ENCODE data around the gene NEU1. TPM values are rescaled to one million over a fixed set of nuclear protein-coding genes. Genes with fewer than 3 reads are reported as not detected.
A peak's percentile ranks its signal among the peaks of the same experiment; 100 is the strongest.
"Not testable (repeated sequence)": the region's sequence is repeated elsewhere in the genome, so short reads cannot be mapped to it uniquely, and the experiment has no call there.

NEU1 gene
- total and polyA plus RNA-seq, 4 donors = 53.2 to 82.5 (median 70.5) TPM

DNA sequence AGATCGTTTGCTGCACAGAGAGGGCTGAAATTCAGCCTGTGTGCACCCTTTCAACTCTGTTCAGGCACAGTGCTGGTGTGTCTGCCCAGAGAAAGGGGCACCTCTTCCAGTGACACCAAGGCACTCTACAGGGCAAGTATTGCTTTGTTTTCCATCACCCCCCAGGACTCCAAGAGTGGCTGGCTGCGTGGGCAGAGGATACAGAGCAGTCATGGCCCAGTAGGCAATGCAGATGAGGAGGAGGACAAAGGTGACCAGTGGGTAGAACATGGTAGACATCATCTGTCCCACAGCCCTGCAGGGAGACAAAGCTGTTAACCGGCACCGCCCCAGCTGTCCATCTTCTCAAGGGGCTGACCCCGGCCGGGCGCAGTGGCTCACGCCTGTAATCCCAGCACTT lies 6.7 kb upstream of the NEU1 start:
- no peak overlapping the region for H3K4me3 ChIP-seq
- ATAC-seq (ENCODE audit: insufficient read depth, low FRiP score) (no peak), DNase-seq (no peak)
- WGBS, 2 donors = 80 to 84% methylated on average over 6 to 8 of the region's 8 CpGs
- H3K4me1 ChIP-seq (ENCODE audit: control insufficient read depth in 5 of 5, insufficient read depth in 5 of 5, low read length in 5 of 5) = no peaks in the 10 kb centered on the region
- H3K9me3 ChIP-seq (ENCODE audit: control insufficient read depth in 4 of 4, insufficient read depth in 3 of 4, low read length in 3 of 4) = no peaks in the 10 kb centered on the region
- H3K9ac ChIP-seq (ENCODE audit: insufficient read depth in 1 of 2, low read length in 2 of 2) = no peak overlapping the region
- no peaks in the 10 kb centered on the region for H3K27me3 ChIP-seq (ENCODE audit: control insufficient read depth in 3 of 3, insufficient read depth in 3 of 3, low read length in 2 of 3)
- no peak overlapping the region for H3K27ac ChIP-seq (ENCODE audit: low read depth in 1 of 2, low read length in 1 of 2)
- TF ChIP-seq, protein P1, sequence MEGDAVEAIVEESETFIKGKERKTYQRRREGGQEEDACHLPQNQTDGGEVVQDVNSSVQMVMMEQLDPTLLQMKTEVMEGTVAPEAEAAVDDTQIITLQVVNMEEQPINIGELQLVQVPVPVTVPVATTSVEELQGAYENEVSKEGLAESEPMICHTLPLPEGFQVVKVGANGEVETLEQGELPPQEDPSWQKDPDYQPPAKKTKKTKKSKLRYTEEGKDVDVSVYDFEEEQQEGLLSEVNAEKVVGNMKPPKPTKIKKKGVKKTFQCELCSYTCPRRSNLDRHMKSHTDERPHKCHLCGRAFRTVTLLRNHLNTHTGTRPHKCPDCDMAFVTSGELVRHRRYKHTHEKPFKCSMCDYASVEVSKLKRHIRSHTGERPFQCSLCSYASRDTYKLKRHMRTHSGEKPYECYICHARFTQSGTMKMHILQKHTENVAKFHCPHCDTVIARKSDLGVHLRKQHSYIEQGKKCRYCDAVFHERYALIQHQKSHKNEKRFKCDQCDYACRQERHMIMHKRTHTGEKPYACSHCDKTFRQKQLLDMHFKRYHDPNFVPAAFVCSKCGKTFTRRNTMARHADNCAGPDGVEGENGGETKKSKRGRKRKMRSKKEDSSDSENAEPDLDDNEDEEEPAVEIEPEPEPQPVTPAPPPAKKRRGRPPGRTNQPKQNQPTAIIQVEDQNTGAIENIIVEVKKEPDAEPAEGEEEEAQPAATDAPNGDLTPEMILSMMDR (IDR thresholded peaks at IDR 0.05; ENCODE audit: control extremely low read depth, extremely low read depth) = no peak
- H3K36me3 ChIP-seq (ENCODE audit: control insufficient read depth in 4 of 4, insufficient read depth in 4 of 4, low read length in 4 of 4) = no peaks in the 10 kb centered on the region

DNA sequence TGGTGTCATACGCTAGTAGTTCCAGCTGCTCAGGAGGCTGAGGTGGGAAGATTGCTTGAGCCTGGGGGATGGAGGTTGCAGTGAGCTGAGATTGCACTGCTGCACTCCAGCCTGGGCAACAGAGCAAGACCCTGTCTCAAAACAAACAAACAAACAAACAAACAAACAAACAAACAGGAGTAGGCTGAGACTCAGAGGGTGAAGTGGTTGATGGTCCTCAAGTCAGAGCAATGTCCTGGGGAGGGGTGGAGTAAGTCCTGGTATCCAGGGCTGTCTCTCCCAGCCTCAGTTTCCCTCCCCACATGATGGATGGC lies 6.0 kb upstream of the NEU1 start:
- H3K4me1 ChIP-seq (ENCODE audit: control insufficient read depth in 5 of 5, insufficient read depth in 5 of 5, low read length in 5 of 5); H3K9ac ChIP-seq (ENCODE audit: insufficient read depth in 1 of 2, low read length in 2 of 2); H3K4me3 ChIP-seq; H3K27me3 ChIP-seq (ENCODE audit: control insufficient read depth in 3 of 3, insufficient read depth in 3 of 3, low read length in 2 of 3); H3K27ac ChIP-seq (ENCODE audit: low read depth in 1 of 2, low read length in 1 of 2); H3K36me3 ChIP-seq (ENCODE audit: control insufficient read depth in 4 of 4, insufficient read depth in 4 of 4, low read length in 4 of 4); DNase-seq; H3K9me3 ChIP-seq (ENCODE audit: control insufficient read depth in 4 of 4, insufficient read depth in 3 of 4, low read length in 3 of 4); ATAC-seq (ENCODE audit: insufficient read depth, low FRiP score): not testable (repeated sequence)
- WGBS, 2 donors = 82 to 98% methylated on average over 1 of the region's 1 CpG

DNA sequence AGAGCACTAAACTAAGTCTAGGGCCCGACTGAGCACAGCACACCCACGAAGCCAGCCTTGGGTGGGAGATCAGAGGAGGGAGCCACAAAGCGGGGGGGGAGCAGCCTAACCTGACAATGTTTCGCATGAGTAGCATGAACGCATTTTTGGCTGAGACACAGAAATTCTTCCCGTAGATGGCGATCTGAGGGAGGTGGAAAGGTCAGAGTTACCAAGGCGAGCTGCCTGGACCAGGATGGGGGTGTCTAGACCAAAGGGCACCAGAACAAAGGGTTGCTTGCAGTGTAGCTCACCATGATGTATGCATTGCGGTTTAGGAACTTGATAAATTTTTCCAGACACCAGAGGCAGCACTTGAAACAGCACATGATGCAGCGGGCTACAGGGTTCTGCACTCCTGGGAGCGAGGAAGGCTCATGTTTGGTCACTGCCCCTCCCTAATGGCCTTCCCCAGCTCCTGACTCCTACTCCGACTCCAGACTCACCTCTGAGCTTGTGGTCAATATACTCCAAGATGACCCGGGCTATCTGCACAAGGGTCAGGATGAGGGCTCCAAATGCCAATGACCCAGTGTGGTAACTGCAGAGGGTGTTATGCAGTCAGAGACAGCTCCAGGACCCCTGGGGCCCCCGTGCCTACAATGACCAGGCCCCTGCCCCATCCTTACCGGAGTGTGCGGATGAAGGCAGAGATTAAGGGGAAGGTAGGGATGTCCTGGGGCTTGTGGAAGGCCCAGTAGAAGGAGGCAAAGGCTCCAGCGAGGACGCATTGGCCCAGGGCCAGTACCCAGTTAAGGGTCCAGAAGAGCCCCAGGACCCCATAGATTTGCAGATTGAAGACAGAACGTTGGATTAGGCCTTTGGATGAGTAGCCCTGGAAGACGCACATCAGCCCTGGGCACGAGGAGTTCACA lies 2.8 kb upstream of the NEU1 start:
- no peak overlapping the region for H3K9ac ChIP-seq (ENCODE audit: insufficient read depth in 1 of 2, low read length in 2 of 2)
- no peak overlapping the region for H3K4me3 ChIP-seq
- WGBS, 2 donors = 89 to 91% methylated on average over 21 of the region's 21 CpGs
- ATAC-seq (ENCODE audit: insufficient read depth, low FRiP score) (no peak), DNase-seq (no peak)
- peaks cover 0 to 1% (median 0%) of the 10 kb centered on the region in 4 donors for H3K36me3 ChIP-seq (ENCODE audit: control insufficient read depth in 4 of 4, insufficient read depth in 4 of 4, low read length in 4 of 4)
- TF ChIP-seq, protein P1 (IDR thresholded peaks at IDR 0.05; ENCODE audit: control extremely low read depth, extremely low read depth) = no peak
- no peaks in the 10 kb centered on the region for H3K27me3 ChIP-seq (ENCODE audit: control insufficient read depth in 3 of 3, insufficient read depth in 3 of 3, low read length in 2 of 3)
- H3K4me1 ChIP-seq (ENCODE audit: control insufficient read depth in 5 of 5, insufficient read depth in 5 of 5, low read length in 5 of 5) = peaks cover 0 to 17% (median 5%) of the 10 kb centered on the region in 5 donors
- no peak overlapping the region for H3K27ac ChIP-seq (ENCODE audit: low read depth in 1 of 2, low read length in 1 of 2)
- no peaks in the 10 kb centered on the region for H3K9me3 ChIP-seq (ENCODE audit: control insufficient read depth in 4 of 4, insufficient read depth in 3 of 4, low read length in 3 of 4)

DNA sequence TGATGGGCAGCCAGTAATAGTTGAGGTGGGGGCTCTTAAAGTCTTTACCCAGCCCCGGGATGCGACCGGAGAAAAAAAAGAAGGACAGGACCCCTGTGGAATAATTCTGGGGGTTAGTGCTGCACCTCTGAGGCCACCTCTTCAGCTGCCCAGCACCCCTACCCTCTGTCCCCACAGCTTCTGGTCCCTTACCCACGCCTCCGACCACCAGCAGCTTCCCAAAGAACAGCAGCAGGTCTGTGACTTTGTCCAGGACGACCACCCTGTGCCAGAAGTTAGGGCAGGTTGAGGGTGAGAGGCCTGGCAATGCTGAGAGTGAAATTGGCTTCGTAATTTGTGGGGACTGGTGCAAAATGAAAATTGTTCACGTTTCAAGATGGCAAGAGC lies 2.2 kb upstream of the NEU1 start:
- Histone ChIP-seq H3K27me3 (ENCODE audit: control insufficient read depth in 3 of 3, insufficient read depth in 3 of 3, low read length in 2 of 3) (no peaks in the 10 kb centered on the region), H3K4me1 (ENCODE audit: control insufficient read depth in 5 of 5, insufficient read depth in 5 of 5, low read length in 5 of 5) (peaks cover 0 to 17% (median 5%) of the 10 kb centered on the region in 5 donors), H3K9me3 (ENCODE audit: control insufficient read depth in 4 of 4, insufficient read depth in 3 of 4, low read length in 3 of 4) (no peaks in the 10 kb centered on the region), H3K4me3 (no peak overlapping the region), H3K27ac (ENCODE audit: low read depth in 1 of 2, low read length in 1 of 2) (no peak overlapping the region), H3K36me3 (ENCODE audit: control insufficient read depth in 4 of 4, insufficient read depth in 4 of 4, low read length in 4 of 4) (peaks cover 0 to 6% (median 3%) of the 10 kb centered on the region in 4 donors), H3K9ac (ENCODE audit: insufficient read depth in 1 of 2, low read length in 2 of 2) (no peak overlapping the region)
- ATAC-seq (ENCODE audit: insufficient read depth, low FRiP score) = no peak
- DNase-seq = no peak
- TF ChIP-seq, protein P1 (IDR thresholded peaks at IDR 0.05; ENCODE audit: control extremely low read depth, extremely low read depth) = no peak
- WGBS, 2 donors = 89 to 96% methylated on average over 8 of the region's 8 CpGs

DNA sequence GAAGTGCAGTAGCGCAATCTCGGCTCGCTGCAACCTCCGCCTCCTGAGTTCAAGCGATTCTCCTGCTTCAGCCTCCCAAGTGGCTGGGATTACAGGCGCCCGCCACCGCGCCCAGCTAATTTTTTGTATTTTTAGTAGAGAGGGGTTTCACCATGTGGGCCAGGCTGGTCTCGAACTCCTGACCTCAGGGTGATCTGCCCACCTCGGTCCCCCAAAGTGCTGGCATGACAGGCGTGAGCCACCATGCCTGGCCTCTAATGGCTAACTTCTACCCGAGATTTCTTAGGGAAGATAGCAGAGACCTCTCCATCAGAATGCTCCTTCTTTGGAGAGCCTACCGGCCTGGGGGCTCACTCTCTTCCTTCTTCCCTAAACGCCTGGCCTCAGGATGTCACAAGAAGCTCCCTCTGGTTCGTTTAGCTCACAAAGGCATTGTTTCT lies 1.5 kb upstream of the NEU1 start:
- Histone ChIP-seq H3K4me1 (ENCODE audit: control insufficient read depth in 5 of 5, insufficient read depth in 5 of 5, low read length in 5 of 5) (peaks cover 0 to 17% (median 5%) of the 10 kb centered on the region in 5 donors), H3K27ac (ENCODE audit: low read depth in 1 of 2, low read length in 1 of 2) (peak overlapping the region in 1 of 2 donors; percentile 73)

More for the DNA sequence above, 1.5 kb upstream of the NEU1 start:
- H3K9me3 ChIP-seq (ENCODE audit: control insufficient read depth in 4 of 4, insufficient read depth in 3 of 4, low read length in 3 of 4); H3K4me3 ChIP-seq; ATAC-seq (ENCODE audit: insufficient read depth, low FRiP score); H3K9ac ChIP-seq (ENCODE audit: insufficient read depth in 1 of 2, low read length in 2 of 2); H3K27me3 ChIP-seq (ENCODE audit: control insufficient read depth in 3 of 3, insufficient read depth in 3 of 3, low read length in 2 of 3); DNase-seq: not testable (repeated sequence)
- H3K36me3 ChIP-seq (ENCODE audit: control insufficient read depth in 4 of 4, insufficient read depth in 4 of 4, low read length in 4 of 4) = peaks cover 0 to 13% (median 7%) of the 10 kb centered on the region in 4 donors
- WGBS, 2 donors = 9 to 11% methylated on average over 16 of the region's 16 CpGs
